ENCODE results near the gene NCKAP5L.

The NCKAP5L gene

DNA sequence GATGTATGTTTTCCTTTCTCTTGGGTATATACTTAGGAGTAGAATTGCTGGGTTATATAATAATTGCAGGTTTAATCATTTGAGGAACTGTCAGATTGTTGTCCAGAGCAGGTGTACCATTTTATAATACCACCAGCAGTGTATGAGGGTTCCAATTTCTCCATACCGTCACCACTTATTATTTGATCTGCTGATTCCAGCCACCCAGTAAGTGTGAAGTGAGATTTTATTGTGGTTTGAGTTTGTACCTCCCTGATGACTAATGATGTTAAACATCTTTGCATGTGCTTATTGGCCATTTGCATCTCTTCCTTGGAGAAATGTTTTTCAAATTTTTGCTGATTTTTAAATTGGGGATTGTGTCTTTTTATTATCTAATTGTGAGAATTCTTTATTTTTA is 15.1 kb downstream of the NCKAP5L start (continued):
- TF ChIP-seq, protein P1, sequence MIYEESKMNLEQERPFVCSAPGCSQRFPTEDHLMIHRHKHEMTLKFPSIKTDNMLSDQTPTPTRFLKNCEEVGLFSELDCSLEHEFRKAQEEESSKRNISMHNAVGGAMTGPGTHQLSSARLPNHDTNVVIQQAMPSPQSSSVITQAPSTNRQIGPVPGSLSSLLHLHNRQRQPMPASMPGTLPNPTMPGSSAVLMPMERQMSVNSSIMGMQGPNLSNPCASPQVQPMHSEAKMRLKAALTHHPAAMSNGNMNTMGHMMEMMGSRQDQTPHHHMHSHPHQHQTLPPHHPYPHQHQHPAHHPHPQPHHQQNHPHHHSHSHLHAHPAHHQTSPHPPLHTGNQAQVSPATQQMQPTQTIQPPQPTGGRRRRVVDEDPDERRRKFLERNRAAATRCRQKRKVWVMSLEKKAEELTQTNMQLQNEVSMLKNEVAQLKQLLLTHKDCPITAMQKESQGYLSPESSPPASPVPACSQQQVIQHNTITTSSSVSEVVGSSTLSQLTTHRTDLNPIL (CRISPR knock-in tag; IDR thresholded peaks at IDR 0.05; ENCODE audit: low read depth): no peak
- TF ChIP-seq ISL1 (CRISPR knock-in tag; IDR thresholded peaks at IDR 0.05): no peak
- no peak for TF ChIP-seq ZFP3 (CRISPR knock-in tag; IDR thresholded peaks at IDR 0.05)
- no peak for TF ChIP-seq ARNTL (CRISPR knock-in tag; IDR thresholded peaks at IDR 0.05; ENCODE audit: borderline replicate concordance, low read depth)

DNA sequence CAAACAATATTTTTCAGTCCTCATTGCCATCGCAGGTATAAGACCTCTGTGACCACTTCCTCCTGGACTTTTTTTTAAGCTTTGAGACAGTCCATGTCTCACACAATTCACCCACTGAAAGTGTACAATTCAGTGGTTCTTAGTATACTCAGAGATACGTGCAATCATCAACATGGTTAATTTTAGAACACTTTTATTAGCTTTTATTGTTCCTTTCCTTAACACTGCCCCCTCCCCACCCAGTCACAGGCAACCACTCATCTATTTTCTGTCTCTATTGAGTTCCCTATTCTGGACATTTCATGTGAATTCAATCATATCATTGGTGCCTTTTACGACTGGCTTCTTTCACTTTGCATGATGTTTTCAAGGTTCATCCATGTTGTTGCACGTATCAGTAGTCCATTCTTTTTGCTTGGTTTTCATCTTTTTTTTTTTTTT is 16.2 kb downstream of the NCKAP5L start:
- ATAC-seq: no peak
- TF ChIP-seq, protein P2, sequence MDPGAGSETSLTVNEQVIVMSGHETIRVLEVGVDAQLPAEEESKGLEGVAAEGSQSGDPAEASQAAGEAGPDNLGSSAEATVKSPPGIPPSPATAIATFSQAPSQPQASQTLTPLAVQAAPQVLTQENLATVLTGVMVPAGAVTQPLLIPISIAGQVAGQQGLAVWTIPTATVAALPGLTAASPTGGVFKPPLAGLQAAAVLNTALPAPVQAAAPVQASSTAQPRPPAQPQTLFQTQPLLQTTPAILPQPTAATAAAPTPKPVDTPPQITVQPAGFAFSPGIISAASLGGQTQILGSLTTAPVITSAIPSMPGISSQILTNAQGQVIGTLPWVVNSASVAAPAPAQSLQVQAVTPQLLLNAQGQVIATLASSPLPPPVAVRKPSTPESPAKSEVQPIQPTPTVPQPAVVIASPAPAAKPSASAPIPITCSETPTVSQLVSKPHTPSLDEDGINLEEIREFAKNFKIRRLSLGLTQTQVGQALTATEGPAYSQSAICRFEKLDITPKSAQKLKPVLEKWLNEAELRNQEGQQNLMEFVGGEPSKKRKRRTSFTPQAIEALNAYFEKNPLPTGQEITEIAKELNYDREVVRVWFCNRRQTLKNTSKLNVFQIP (CRISPR knock-in tag; IDR thresholded peaks at IDR 0.05; ENCODE audit: borderline replicate concordance, low read depth): no peak
- TF ChIP-seq SNAI2 (CRISPR knock-in tag; IDR thresholded peaks at IDR 0.05) (no peak), ZC3H10 (CRISPR knock-in tag; IDR thresholded peaks at IDR 0.05) (no peak), TCF4 (CRISPR knock-in tag; IDR thresholded peaks at IDR 0.05; ENCODE audit: borderline replicate concordance) (no peak), ZFP3 (CRISPR knock-in tag; IDR thresholded peaks at IDR 0.05) (no peak), ARNTL (CRISPR knock-in tag; IDR thresholded peaks at IDR 0.05; ENCODE audit: borderline replicate concordance, low read depth) (no peak), ZFP30 (CRISPR knock-in tag; IDR thresholded peaks at IDR 0.05) (no peak), CSDC2 (CRISPR knock-in tag; IDR thresholded peaks at IDR 0.05) (no peak), BACH2 (CRISPR knock-in tag; IDR thresholded peaks at IDR 0.05; ENCODE audit: borderline replicate concordance) (no peak), GLIS3 (CRISPR knock-in tag; IDR thresholded peaks at IDR 0.05) (no peak), ZNF8 (CRISPR knock-in tag; IDR thresholded peaks at IDR 0.05) (no peak), ZNF70 (CRISPR knock-in tag; IDR thresholded peaks at IDR 0.05) (no peak), ISL1 (CRISPR knock-in tag; IDR thresholded peaks at IDR 0.05) (no peak), OSR1 (CRISPR knock-in tag; IDR thresholded peaks at IDR 0.05) (no peak), PPARA (CRISPR knock-in tag; IDR thresholded peaks at IDR 0.05; ENCODE audit: borderline replicate concordance) (no peak), TOX (CRISPR knock-in tag; IDR thresholded peaks at IDR 0.05; ENCODE audit: borderline replicate concordance) (no peak)
- TF ChIP-seq, protein P3, sequence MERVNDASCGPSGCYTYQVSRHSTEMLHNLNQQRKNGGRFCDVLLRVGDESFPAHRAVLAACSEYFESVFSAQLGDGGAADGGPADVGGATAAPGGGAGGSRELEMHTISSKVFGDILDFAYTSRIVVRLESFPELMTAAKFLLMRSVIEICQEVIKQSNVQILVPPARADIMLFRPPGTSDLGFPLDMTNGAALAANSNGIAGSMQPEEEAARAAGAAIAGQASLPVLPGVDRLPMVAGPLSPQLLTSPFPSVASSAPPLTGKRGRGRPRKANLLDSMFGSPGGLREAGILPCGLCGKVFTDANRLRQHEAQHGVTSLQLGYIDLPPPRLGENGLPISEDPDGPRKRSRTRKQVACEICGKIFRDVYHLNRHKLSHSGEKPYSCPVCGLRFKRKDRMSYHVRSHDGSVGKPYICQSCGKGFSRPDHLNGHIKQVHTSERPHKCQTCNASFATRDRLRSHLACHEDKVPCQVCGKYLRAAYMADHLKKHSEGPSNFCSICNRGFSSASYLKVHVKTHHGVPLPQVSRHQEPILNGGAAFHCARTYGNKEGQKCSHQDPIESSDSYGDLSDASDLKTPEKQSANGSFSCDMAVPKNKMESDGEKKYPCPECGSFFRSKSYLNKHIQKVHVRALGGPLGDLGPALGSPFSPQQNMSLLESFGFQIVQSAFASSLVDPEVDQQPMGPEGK (CRISPR knock-in tag; IDR thresholded peaks at IDR 0.05; ENCODE audit: borderline replicate concordance): no peak
- TF ChIP-seq, protein P4, sequence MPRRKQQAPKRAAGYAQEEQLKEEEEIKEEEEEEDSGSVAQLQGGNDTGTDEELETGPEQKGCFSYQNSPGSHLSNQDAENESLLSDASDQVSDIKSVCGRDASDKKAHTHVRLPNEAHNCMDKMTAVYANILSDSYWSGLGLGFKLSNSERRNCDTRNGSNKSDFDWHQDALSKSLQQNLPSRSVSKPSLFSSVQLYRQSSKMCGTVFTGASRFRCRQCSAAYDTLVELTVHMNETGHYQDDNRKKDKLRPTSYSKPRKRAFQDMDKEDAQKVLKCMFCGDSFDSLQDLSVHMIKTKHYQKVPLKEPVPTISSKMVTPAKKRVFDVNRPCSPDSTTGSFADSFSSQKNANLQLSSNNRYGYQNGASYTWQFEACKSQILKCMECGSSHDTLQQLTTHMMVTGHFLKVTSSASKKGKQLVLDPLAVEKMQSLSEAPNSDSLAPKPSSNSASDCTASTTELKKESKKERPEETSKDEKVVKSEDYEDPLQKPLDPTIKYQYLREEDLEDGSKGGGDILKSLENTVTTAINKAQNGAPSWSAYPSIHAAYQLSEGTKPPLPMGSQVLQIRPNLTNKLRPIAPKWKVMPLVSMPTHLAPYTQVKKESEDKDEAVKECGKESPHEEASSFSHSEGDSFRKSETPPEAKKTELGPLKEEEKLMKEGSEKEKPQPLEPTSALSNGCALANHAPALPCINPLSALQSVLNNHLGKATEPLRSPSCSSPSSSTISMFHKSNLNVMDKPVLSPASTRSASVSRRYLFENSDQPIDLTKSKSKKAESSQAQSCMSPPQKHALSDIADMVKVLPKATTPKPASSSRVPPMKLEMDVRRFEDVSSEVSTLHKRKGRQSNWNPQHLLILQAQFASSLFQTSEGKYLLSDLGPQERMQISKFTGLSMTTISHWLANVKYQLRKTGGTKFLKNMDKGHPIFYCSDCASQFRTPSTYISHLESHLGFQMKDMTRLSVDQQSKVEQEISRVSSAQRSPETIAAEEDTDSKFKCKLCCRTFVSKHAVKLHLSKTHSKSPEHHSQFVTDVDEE (CRISPR knock-in tag; IDR thresholded peaks at IDR 0.05): no peak
- TF ChIP-seq, protein P5, sequence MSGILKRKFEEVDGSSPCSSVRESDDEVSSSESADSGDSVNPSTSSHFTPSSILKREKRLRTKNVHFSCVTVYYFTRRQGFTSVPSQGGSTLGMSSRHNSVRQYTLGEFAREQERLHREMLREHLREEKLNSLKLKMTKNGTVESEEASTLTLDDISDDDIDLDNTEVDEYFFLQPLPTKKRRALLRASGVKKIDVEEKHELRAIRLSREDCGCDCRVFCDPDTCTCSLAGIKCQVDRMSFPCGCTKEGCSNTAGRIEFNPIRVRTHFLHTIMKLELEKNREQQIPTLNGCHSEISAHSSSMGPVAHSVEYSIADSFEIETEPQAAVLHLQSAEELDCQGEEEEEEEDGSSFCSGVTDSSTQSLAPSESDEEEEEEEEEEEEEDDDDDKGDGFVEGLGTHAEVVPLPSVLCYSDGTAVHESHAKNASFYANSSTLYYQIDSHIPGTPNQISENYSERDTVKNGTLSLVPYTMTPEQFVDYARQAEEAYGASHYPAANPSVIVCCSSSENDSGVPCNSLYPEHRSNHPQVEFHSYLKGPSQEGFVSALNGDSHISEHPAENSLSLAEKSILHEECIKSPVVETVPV (CRISPR knock-in tag; IDR thresholded peaks at IDR 0.05): no peak
- TF ChIP-seq, protein P1 (CRISPR knock-in tag; IDR thresholded peaks at IDR 0.05; ENCODE audit: low read depth): no peak

DNA sequence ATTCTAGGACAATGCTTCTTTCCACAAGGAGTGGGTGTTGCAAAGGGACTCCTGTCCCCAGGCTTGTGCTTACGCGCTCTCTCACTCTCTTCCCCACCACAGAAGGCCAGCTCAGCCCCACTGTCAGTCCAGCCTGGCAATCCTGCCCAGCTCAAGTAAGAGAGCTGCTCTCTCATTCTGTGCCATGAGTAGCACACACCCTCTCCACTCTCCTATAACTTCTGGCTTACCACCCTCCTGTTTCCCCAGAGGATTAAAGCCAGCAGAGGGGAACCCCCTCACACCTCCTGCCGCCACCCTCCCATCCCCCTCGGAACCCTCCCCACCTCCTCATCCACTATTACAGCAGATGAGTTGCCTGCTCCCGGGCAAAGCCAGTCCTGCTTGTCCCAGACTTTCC is 17.1 kb downstream of the NCKAP5L start:
- ATAC-seq: no peak
- TF ChIP-seq, protein P3 (CRISPR knock-in tag; IDR thresholded peaks at IDR 0.05; ENCODE audit: borderline replicate concordance): no peak
